Lower leg skin (tissue), 3 donors: ENCODE results near the gene PLD1.

Source experiments
- CTCF ChIP-seq, 3 donors: fragments of 450-650 bp; IDR thresholded peaks; one replicate each; pipeline ENCODE4 v1.5.1; 2016; ENCODE audit warnings: antibody characterized with exemption in 3 of 3, mild to moderate bottlenecking in 3 of 3, moderate library complexity in 2 of 3
- POLR2A ChIP-seq, 2 donors: fragments of 450-650 bp; IDR thresholded peaks; one replicate each; pipeline ENCODE4 v1.6.1; 2016 to 2017; ENCODE audit warnings: antibody characterized with exemption in 2 of 2, mild to moderate bottlenecking in 1 of 2, moderate library complexity in 1 of 2

- TF ChIP-seq CTCF (IDR thresholded peaks at IDR 0.05) (no peak), POLR2A (IDR thresholded peaks at IDR 0.05) (no peak)
Observed at GRCh38 chr3:171600030-171600429, 210.3 kb downstream of the PLD1 start.
